ENCODE data around the gene ERCC6L2.
A peak's percentile ranks its signal among the peaks of the same experiment; 100 is the strongest.

ERCC6L2 gene

GRCh38 chr9:95952471-95952870, 77.0 kb downstream of the ERCC6L2 start:
- no peak overlapping the region for H3K4me3 ChIP-seq (ENCODE audit: low read length)
- no peak for DNase-seq (ENCODE audit: low read depth)
- no peak for TF ChIP-seq CTCF (conservative IDR thresholded peaks at IDR 0.05; ENCODE audit: low read length)

- TF ChIP-seq CTCF (conservative IDR thresholded peaks at IDR 0.05; ENCODE audit: low read length): no peak
- H3K4me3 ChIP-seq (ENCODE audit: low read length): no peak overlapping the region
- DNase-seq (ENCODE audit: low read depth): no peak
Observed at GRCh38 chr9:95953986-95954385, 78.5 kb downstream of the ERCC6L2 start.

- TF ChIP-seq CTCF (conservative IDR thresholded peaks at IDR 0.05; ENCODE audit: low read length): no peak
- DNase-seq (ENCODE audit: low read depth): no peak
- no peak overlapping the region for H3K4me3 ChIP-seq (ENCODE audit: low read length)
Observed at GRCh38 chr9:95954940-95955339, 79.4 kb downstream of the ERCC6L2 start.

GRCh38 chr9:95962936-95963335, 87.4 kb downstream of the ERCC6L2 start:
- DNase-seq (ENCODE audit: low read depth): no peak
- TF ChIP-seq CTCF (conservative IDR thresholded peaks at IDR 0.05; ENCODE audit: low read length): no peak
- H3K4me3 ChIP-seq (ENCODE audit: low read length): no peak overlapping the region

GRCh38 chr9:95963659-95964058, 88.2 kb downstream of the ERCC6L2 start:
- no peak for DNase-seq (ENCODE audit: low read depth)
- no peak overlapping the region for H3K4me3 ChIP-seq (ENCODE audit: low read length)
- no peak for TF ChIP-seq CTCF (conservative IDR thresholded peaks at IDR 0.05; ENCODE audit: low read length)

- TF ChIP-seq CTCF (conservative IDR thresholded peaks at IDR 0.05; ENCODE audit: low read length): no peak
- DNase-seq (ENCODE audit: low read depth): no peak
Observed at GRCh38 chr9:95966306-95966705, 90.8 kb downstream of the ERCC6L2 start.

GRCh38 chr9:95970317-95970716, 94.8 kb downstream of the ERCC6L2 start:
- DNase-seq (ENCODE audit: low read depth): peak; percentile 20
- TF ChIP-seq CTCF (conservative IDR thresholded peaks at IDR 0.05; ENCODE audit: low read length): no peak
- no peak overlapping the region for H3K4me3 ChIP-seq (ENCODE audit: low read length)

More at GRCh38 chr9:95966306-95966705, 90.8 kb downstream of the ERCC6L2 start:
- H3K4me3 ChIP-seq (ENCODE audit: low read length): no peak overlapping the region

All from AG10803 (cell line).